ENCODE results near the gene SMIM32. TPM values are rescaled to one million over a fixed set of nuclear protein-coding genes. Genes with fewer than 3 reads are reported as not detected.
A peak's percentile ranks its signal among the peaks of the same experiment; 100 is the strongest.

SMIM32 gene
- polyA plus RNA-seq, 3 donors, result 8.8 to 13.3 (median 11.6) TPM

GRCh38 chr5:136190091-136190720 lies 2.8 kb downstream of the SMIM32 start:
- DNase-seq (ENCODE audit: low read depth in 3 of 3, low spot score in 2 of 3), result no peak

- DNase-seq (ENCODE audit: low read depth in 3 of 3, low spot score in 2 of 3), result no peak
Measured at GRCh38 chr5:136188859-136189258, 4.1 kb downstream of the SMIM32 start.

GRCh38 chr5:136186796-136187195 lies 6.2 kb downstream of the SMIM32 start:
- DNase-seq (ENCODE audit: low read depth in 3 of 3, low spot score in 2 of 3), result no peak

GRCh38 chr5:136185974-136186665 lies 6.8 kb downstream of the SMIM32 start:
- DNase-seq (ENCODE audit: low read depth in 3 of 3, low spot score in 2 of 3), result no peak

GRCh38 chr5:136182618-136183017 lies 10.3 kb downstream of the SMIM32 start:
- DNase-seq (ENCODE audit: low read depth in 3 of 3, low spot score in 2 of 3), result no peak

- peak in 2 of 3 donors; percentile 15 to 19 for DNase-seq (ENCODE audit: low read depth in 3 of 3, low spot score in 2 of 3)
Measured at GRCh38 chr5:136174021-136174659, 18.8 kb downstream of the SMIM32 start.

GRCh38 chr5:136169218-136169617 lies 23.7 kb downstream of the SMIM32 start:
- no peak for DNase-seq (ENCODE audit: low read depth in 3 of 3, low spot score in 2 of 3)

GRCh38 chr5:136166909-136167308 lies 26.1 kb downstream of the SMIM32 start:
- no peak for DNase-seq (ENCODE audit: low read depth in 3 of 3, low spot score in 2 of 3)

GRCh38 chr5:136164226-136164625 lies 28.7 kb downstream of the SMIM32 start:
- DNase-seq (ENCODE audit: low read depth in 3 of 3, low spot score in 2 of 3), result no peak

- DNase-seq (ENCODE audit: low read depth in 3 of 3, low spot score in 2 of 3), result no peak
Measured at GRCh38 chr5:136162008-136162407, 31.0 kb downstream of the SMIM32 start.

- DNase-seq (ENCODE audit: low read depth in 3 of 3, low spot score in 2 of 3), result no peak
Measured at GRCh38 chr5:136159457-136159856, 33.5 kb downstream of the SMIM32 start.

GRCh38 chr5:136157514-136157913 lies 35.4 kb downstream of the SMIM32 start:
- DNase-seq (ENCODE audit: low read depth in 3 of 3, low spot score in 2 of 3), result no peak

- no peak for DNase-seq (ENCODE audit: low read depth in 3 of 3, low spot score in 2 of 3)
Measured at GRCh38 chr5:136155761-136156160, 37.2 kb downstream of the SMIM32 start.

GRCh38 chr5:136155078-136155477 lies 37.9 kb downstream of the SMIM32 start:
- DNase-seq (ENCODE audit: low read depth in 3 of 3, low spot score in 2 of 3), result no peak

GRCh38 chr5:136153581-136154236 lies 39.3 kb downstream of the SMIM32 start:
- DNase-seq (ENCODE audit: low read depth in 3 of 3, low spot score in 2 of 3), result no peak

- no peak for DNase-seq (ENCODE audit: low read depth in 3 of 3, low spot score in 2 of 3)
Measured at GRCh38 chr5:136149891-136150290, 43.1 kb downstream of the SMIM32 start.

GRCh38 chr5:136147632-136148031 lies 45.3 kb downstream of the SMIM32 start:
- DNase-seq (ENCODE audit: low read depth in 3 of 3, low spot score in 2 of 3), result no peak

GRCh38 chr5:136146201-136146600 lies 46.8 kb downstream of the SMIM32 start:
- no peak for DNase-seq (ENCODE audit: low read depth in 3 of 3, low spot score in 2 of 3)

GRCh38 chr5:136145030-136145429 lies 47.9 kb downstream of the SMIM32 start:
- DNase-seq (ENCODE audit: low read depth in 3 of 3, low spot score in 2 of 3), result no peak

GRCh38 chr5:136143763-136144162 lies 49.2 kb downstream of the SMIM32 start:
- DNase-seq (ENCODE audit: low read depth in 3 of 3, low spot score in 2 of 3), result no peak

- DNase-seq (ENCODE audit: low read depth in 3 of 3, low spot score in 2 of 3), result no peak
Measured at GRCh38 chr5:136143312-136143711, 49.6 kb downstream of the SMIM32 start.
